Fibroblast of villous mesenchyme (primary cell): ENCODE measurements around the gene EHBP1L1. TPM values are rescaled to one million over a fixed set of nuclear protein-coding genes. Genes with fewer than 3 reads are reported as not detected.
"Not testable (repeated sequence)": the region's sequence is repeated elsewhere in the genome, so short reads cannot be mapped to it uniquely, and the experiment has no call there.

Source experiments
- DNase-seq: peaks from one replicate; pipeline ENCODE4 v3.0.0-alpha.2; 2010; ENCODE audit warnings: low read depth
- H3K4me3 ChIP-seq: 2 replicates; pipeline ENCODE4 v1.5.1; 2011; ENCODE audit warnings: low read depth, mild to moderate bottlenecking, low read length
- total RNA-seq: library from RNA; depleted of rRNA; stranded (reverse); fragments of >200 nt; gene quantifications from 2 replicates; pipeline ENCODE4 v1.2.3, GENCODE V29; 2012
- TF ChIP-seq, protein P1 (sequence below): IDR thresholded peaks from 2 replicates; pipeline ENCODE4 v1.5.1; 2012; ENCODE audit warnings: low read depth, mild to moderate bottlenecking, low read length; ENCODE audit not compliant: insufficient read depth

EHBP1L1 gene
- total RNA-seq, 1 donor, result 33.7 TPM

DNA sequence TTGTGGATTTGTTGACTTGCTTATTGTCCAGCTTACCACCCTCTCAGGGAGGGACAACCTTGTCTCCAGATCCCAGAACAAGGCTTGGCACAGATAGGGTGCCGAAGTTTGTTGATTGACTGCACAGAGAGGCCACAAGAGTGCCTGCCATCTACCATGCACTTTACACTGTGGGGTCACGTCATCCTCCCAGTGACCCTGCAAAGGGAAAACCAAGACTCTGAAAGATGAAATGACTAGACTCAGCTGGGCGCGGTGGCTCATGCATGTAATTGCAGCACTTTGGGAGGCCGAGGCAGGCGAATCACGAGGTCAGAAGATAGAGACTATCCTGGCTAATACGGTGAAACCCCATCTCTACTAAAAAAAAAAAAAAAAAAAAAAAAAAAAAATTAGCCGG, 13.1 kb upstream of the EHBP1L1 start:
- H3K4me3 ChIP-seq, result no peak overlapping the region
- TF ChIP-seq, protein P1, sequence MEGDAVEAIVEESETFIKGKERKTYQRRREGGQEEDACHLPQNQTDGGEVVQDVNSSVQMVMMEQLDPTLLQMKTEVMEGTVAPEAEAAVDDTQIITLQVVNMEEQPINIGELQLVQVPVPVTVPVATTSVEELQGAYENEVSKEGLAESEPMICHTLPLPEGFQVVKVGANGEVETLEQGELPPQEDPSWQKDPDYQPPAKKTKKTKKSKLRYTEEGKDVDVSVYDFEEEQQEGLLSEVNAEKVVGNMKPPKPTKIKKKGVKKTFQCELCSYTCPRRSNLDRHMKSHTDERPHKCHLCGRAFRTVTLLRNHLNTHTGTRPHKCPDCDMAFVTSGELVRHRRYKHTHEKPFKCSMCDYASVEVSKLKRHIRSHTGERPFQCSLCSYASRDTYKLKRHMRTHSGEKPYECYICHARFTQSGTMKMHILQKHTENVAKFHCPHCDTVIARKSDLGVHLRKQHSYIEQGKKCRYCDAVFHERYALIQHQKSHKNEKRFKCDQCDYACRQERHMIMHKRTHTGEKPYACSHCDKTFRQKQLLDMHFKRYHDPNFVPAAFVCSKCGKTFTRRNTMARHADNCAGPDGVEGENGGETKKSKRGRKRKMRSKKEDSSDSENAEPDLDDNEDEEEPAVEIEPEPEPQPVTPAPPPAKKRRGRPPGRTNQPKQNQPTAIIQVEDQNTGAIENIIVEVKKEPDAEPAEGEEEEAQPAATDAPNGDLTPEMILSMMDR, result no peak

DNA sequence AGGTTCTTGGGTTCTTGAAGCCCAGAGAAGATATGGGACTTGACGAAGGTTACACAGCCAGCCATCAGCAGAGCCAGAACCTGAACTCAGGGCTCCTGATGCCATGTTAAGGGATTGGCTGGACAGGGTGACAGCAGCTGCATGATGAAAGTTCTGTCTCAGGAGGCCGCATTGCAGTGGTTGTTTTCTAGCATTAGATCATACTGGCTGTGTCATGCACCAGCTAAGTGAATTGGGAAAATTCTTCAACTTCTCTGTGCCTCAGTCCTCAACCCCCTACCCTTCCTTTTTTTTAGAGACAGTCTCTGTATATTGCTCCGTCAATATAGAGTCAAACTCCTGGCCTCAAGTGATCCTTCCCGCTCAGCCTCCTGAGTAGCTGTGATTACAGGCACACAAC, 12.3 kb upstream of the EHBP1L1 start:
- H3K4me3 ChIP-seq, result no peak overlapping the region
- DNase-seq, result no peak
- TF ChIP-seq, protein P1, result no peak

More for the DNA sequence above, 13.1 kb upstream of the EHBP1L1 start:
- no peak for DNase-seq

DNA sequence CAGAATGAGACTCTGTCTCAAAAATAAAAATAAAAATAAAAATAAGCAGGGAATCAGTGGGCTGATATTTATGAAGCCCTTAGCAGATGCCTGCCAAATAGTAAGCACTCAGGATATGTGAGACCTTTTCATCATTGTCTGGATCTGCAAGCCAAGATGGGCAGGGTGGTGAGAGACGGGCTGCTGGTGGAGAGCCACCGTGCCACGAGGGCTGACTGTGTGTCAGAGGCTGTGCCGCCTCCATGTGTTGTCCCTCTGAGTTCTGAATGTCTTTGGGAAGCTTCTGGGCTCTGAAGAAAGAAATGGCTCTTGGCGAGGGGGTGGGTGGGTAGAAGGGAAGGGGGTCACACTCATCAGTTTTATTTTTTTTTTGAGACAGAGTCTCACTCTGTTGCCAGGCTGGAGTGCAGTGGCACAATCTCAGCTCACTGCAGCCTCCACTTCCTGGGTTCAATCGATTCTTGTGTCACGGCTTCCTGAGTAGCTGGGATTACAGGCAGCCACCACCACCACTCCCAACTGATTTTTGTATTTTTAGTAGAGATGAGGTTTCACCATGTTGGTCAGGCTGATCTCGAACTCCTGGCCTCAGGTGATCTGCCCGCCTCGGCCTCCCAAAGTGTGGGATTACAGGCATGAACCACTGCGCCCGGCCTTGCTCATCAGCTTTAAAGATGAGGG, 10.8 kb upstream of the EHBP1L1 start:
- DNase-seq, H3K4me3 ChIP-seq: not testable (repeated sequence)

DNA sequence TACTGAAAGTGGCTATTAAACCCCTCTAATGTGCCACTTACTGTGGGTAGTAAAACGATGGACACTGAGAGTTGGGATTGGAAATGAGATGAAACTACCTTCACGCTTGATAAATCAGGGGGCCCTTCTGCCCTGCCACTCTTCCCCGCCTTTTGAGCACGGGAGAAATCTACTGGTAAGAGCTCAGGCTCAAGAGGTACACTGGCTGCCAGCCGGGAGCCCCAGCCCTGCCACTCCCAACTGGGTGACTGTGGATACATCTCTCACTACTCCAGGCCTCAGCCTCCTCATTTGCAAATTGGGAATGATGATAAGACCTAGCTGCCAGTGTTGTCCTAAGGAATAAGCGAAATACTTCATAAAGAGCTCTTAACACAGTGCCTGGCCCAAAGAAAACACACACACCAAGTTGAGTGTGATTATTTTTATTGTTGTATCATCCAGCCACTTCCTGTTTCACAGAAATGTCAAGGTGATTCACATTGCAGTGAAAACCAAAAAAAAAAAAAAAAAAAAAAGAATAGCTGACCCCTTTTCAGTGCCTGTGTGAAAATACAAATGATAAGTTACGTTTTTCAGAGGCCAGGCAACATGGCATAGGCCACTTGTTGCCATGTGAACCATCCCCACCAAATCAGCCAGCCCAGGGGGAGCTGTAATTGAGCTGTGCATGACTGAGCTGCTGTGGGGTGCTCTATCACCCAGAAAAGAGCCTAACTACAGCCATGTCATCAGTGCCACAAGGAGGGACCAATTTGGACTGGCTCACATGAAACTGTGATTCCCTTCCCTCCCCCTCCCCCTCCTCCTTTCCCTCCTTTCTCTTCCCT, 10.0 kb upstream of the EHBP1L1 start:
- no peak overlapping the region for H3K4me3 ChIP-seq
- TF ChIP-seq, protein P1, result no peak
- no peak for DNase-seq

DNA sequence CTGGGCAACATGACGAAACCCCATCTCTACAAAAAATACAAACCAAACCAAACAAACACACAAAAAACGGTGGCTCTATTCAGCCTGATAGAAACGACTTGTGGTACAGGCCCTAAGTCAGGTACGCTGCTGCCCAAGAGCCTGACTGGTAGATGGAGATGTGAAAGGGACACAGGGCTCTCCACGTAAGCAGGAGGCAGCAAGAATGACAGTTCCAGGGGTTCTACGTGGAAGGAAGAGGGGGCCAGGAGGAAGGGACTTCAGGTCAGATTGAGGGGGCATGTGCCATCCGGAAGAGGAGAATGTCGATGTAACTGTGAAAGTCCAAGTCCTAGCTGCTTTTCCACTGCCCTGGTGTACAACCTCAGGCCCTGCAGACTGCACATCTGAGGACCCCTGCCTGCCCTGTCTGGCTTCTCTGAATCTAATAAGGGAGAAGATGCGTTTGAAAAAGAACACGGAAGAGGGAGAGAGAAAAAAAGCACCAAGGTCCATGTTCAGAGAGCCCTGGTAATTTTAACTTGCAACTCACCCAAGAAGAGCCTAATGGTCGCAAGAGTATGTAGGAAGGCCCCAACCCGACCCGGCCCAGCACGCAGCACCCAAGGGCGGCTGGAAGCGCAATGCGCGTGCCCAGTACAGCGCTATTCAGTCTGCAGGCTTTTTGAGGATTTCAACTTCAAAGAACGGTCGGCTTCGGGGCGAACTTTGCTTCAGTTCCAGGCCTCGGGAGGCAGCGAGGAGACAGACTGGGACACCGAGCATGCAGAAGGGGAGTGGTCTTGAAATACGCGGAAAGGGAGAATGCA, 6.5 kb upstream of the EHBP1L1 start:
- TF ChIP-seq, protein P1, result no peak
- no peak for DNase-seq
- peak overlapping the region; percentile 96 for H3K4me3 ChIP-seq

DNA sequence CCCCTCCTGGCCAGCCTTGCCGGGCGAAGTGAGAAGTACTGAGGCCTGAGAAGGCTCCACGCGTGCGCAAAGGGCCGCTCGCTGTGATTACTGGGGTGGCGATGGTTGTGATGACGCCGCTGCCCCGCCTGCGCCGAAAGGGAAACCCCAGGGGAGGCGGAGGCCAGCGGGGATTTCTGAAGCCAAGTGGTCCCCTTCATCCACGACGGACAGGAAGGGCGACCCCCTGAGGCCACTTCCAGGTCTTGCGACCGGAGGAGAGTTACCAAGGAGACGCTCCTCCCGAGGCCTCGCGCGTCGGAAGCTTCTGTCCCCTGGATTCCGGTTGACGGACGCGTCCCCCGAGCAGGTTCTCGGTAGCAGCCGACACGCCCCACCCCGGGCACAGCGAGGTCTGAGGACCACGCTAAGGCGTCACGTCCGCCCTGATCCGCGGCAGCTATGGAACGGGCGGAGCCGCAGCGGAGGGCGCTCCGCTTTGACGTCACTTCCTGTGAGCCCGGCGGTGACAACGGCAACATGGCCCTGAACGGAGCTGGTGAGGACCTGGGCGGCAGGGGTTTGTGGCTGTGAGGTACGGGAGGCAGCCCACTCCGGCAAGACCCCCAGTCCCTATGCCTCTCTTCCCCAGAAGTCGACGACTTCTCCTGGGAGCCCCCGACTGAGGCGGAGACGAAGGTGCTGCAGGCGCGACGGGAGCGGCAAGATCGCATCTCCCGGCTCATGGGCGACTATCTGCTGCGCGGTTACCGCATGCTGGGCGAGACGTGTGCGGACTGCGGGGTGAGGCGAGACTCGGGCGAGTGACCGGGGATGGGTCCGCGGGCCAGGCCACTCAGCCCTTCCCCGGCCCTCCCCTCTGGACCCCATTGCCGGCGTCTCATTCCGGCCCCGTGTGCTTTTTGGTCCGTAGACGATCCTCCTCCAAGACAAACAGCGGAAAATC, 5.6 kb upstream of the EHBP1L1 start, which contains the start of gene ZNRD2:
Gene ZNRD2 (plus strand): TSS at position 505 of the 946 bp plus-strand sequence. CDS start 15 bp downstream, at position 520.
- peak within 1 kb of the TSS; percentile 96 for H3K4me3 ChIP-seq
- DNase-seq, result peak; percentile 99
- TF ChIP-seq, protein P1, result peak; percentile 32
